WTC11 (cell line): ENCODE results near the gene EN2. TPM values are rescaled to one million over a fixed set of nuclear protein-coding genes. Genes with fewer than 3 reads are reported as not detected.

Experiments
- ATAC-seq: fragments of 200-7000 bp; cut with Tn5 transposase; 2 replicates; pipeline ENCODE4 v1.10.0; 2021; ENCODE audit warnings: mild to moderate bottlenecking, moderate library complexity
- Bru-seq: library from RNA; stranded (reverse); fragments of 400-500 nt; gene quantifications from one replicate; lab custom pipeline; 2021; lab: Mats Ljungman, UMichigan
- CTCF ChIA-PET: fragments of 300-600 bp; sonication (Branson Sonifier 250); formaldehyde crosslinking; loops from one replicate; lab custom pipeline; 2021; ENCODE audit warnings: antibody characterized with exemption; lab: Charles Lee
- POLR2A ChIA-PET: fragments of 350-600 bp; sonication (Branson Sonifier 250); formaldehyde crosslinking; loops from one replicate; lab custom pipeline; 2021; ENCODE audit warnings: antibody characterized with exemption; lab: Charles Lee
- DNase-seq: peaks from one replicate; pipeline ENCODE4 v3.0.0; 2021; ENCODE audit warnings: low spot score
- H3K27ac Mint-ChIP-seq: 2 replicates; pipeline ENCODE4 v1.8.0; 2021; ENCODE audit warnings: mixed read lengths
- H3K27me3 Mint-ChIP-seq: 2 replicates; pipeline ENCODE4 v1.8.0; 2021; ENCODE audit warnings: low read depth, mild to moderate bottlenecking, moderate library complexity, mixed read lengths
- H3K36me3 Mint-ChIP-seq: 2 replicates; pipeline ENCODE4 v1.8.0; 2021; ENCODE audit warnings: mixed read lengths
- H3K4me1 Mint-ChIP-seq: 2 replicates; pipeline ENCODE4 v1.8.0; 2022; ENCODE audit warnings: mixed read lengths
- H3K4me3 Mint-ChIP-seq: 2 replicates; pipeline ENCODE4 v1.8.0; 2021; ENCODE audit warnings: mild to moderate bottlenecking, moderate library complexity, mixed read lengths
- H3K9me3 Mint-ChIP-seq: 2 replicates; pipeline ENCODE4 v1.8.0; 2021; ENCODE audit warnings: mixed read lengths
- CREB1 ChIP-seq: sonication (generic); formaldehyde crosslinking; IDR thresholded peaks from 2 replicates; pipeline ENCODE4 v1.8.0; 2023; ENCODE audit warnings: mild to moderate bottlenecking, missing genetic modification reagents
- ELF4 ChIP-seq: sonication (generic); formaldehyde crosslinking; IDR thresholded peaks from 2 replicates; pipeline ENCODE4 v1.8.1; 2022; ENCODE audit warnings: low read depth, mild to moderate bottlenecking, moderate library complexity, missing genetic modification reagents
- FOXK1 ChIP-seq: sonication (generic); formaldehyde crosslinking; IDR thresholded peaks from 2 replicates; pipeline ENCODE4 v1.8.0; 2022; ENCODE audit warnings: mild to moderate bottlenecking, moderate library complexity, missing genetic modification reagents
- FOXP4 ChIP-seq: sonication (generic); formaldehyde crosslinking; IDR thresholded peaks from 2 replicates; pipeline ENCODE4 v1.8.0; 2022; ENCODE audit warnings: mild to moderate bottlenecking, missing genetic modification reagents
- GRHL2 ChIP-seq: fragments of 250-450 bp; sonication (Bioruptor Pico); IDR thresholded peaks from 2 replicates; pipeline ENCODE4 v1.8.0; 2022; ENCODE audit warnings: mild to moderate bottlenecking, moderate library complexity; ENCODE audit not compliant: insufficient replicate concordance, severe bottlenecking
- IRF1 ChIP-seq: sonication (generic); formaldehyde crosslinking; IDR thresholded peaks from 2 replicates; pipeline ENCODE4 v1.8.0; 2023; ENCODE audit warnings: missing genetic modification reagents
- JAZF1 ChIP-seq: fragments of 250-450 bp; sonication (Bioruptor Pico); IDR thresholded peaks from 2 replicates; pipeline ENCODE4 v1.9.0; 2021; ENCODE audit warnings: moderate library complexity, mild to moderate bottlenecking, inconsistent platforms
- MAX ChIP-seq: sonication (generic); formaldehyde crosslinking; IDR thresholded peaks from 2 replicates; pipeline ENCODE4 v1.8.0; 2022; ENCODE audit warnings: mild to moderate bottlenecking, missing genetic modification reagents
- MXD4 ChIP-seq: fragments of 250-450 bp; sonication (Bioruptor Pico); IDR thresholded peaks from 2 replicates; pipeline ENCODE4 v1.8.0; 2021; ENCODE audit warnings: mild to moderate bottlenecking, moderate library complexity, borderline replicate concordance
- NR2C2 ChIP-seq: sonication (generic); formaldehyde crosslinking; IDR thresholded peaks from 2 replicates; pipeline ENCODE4 v1.8.0; 2022; ENCODE audit warnings: mild to moderate bottlenecking, missing genetic modification reagents
- OVOL2 ChIP-seq: fragments of 250-450 bp; sonication (Bioruptor Pico); IDR thresholded peaks from 2 replicates; pipeline ENCODE4 v1.9.0; 2021; ENCODE audit warnings: mild to moderate bottlenecking, borderline replicate concordance
- RELA ChIP-seq: sonication (generic); formaldehyde crosslinking; IDR thresholded peaks from 2 replicates; pipeline ENCODE4 v1.8.1; 2022; ENCODE audit warnings: missing genetic modification reagents, mild to moderate bottlenecking, borderline replicate concordance
- RORB ChIP-seq: fragments of 250-450 bp; sonication (Bioruptor Pico); IDR thresholded peaks from 2 replicates; pipeline ENCODE4 v1.9.0; 2021; ENCODE audit warnings: mild to moderate bottlenecking
- SMAD4 ChIP-seq: sonication (generic); formaldehyde crosslinking; IDR thresholded peaks from 2 replicates; pipeline ENCODE4 v1.8.0; 2022; ENCODE audit warnings: mild to moderate bottlenecking, missing genetic modification reagents
- SOX15 ChIP-seq: fragments of 250-450 bp; sonication (Bioruptor Pico); IDR thresholded peaks from 2 replicates; pipeline ENCODE4 v1.9.0; 2021; ENCODE audit warnings: mild to moderate bottlenecking
- TCF7 ChIP-seq: sonication (generic); formaldehyde crosslinking; IDR thresholded peaks from 2 replicates; pipeline ENCODE4 v1.8.0; 2022; ENCODE audit warnings: mild to moderate bottlenecking, low read depth, missing genetic modification reagents, moderate library complexity
- ZMAT4 ChIP-seq: fragments of 250-450 bp; sonication (Bioruptor Pico); IDR thresholded peaks from 2 replicates; pipeline ENCODE4 v1.9.0; 2021; ENCODE audit warnings: mild to moderate bottlenecking
- ZNF121 ChIP-seq: sonication (generic); formaldehyde crosslinking; IDR thresholded peaks from 2 replicates; pipeline ENCODE4 v1.8.0; 2023; ENCODE audit warnings: missing genetic modification reagents
- ZNF281 ChIP-seq: sonication (generic); formaldehyde crosslinking; IDR thresholded peaks from 2 replicates; pipeline ENCODE4 v1.8.0; 2023; ENCODE audit warnings: mild to moderate bottlenecking, missing genetic modification reagents
- ZNF317 ChIP-seq: sonication (generic); formaldehyde crosslinking; IDR thresholded peaks from 2 replicates; pipeline ENCODE4 v1.8.1; 2023; ENCODE audit warnings: low read depth, mild to moderate bottlenecking, moderate library complexity, missing genetic modification reagents, borderline replicate concordance
- ZNF396 ChIP-seq: fragments of 250-450 bp; sonication (Bioruptor Pico); IDR thresholded peaks from 2 replicates; pipeline ENCODE4 v1.8.0; 2021; ENCODE audit warnings: mild to moderate bottlenecking, moderate library complexity, borderline replicate concordance
- ZNF416 ChIP-seq: fragments of 250-450 bp; sonication (Bioruptor Pico); IDR thresholded peaks from 2 replicates; pipeline ENCODE4 v1.9.0; 2021; ENCODE audit warnings: mild to moderate bottlenecking, inconsistent platforms
- ZNF671 ChIP-seq: fragments of 250-450 bp; sonication (Bioruptor Pico); IDR thresholded peaks from 2 replicates; pipeline ENCODE4 v1.8.0; 2021; ENCODE audit warnings: mild to moderate bottlenecking
- ZSCAN18 ChIP-seq: fragments of 250-450 bp; sonication (Bioruptor Pico); IDR thresholded peaks from 2 replicates; pipeline ENCODE4 v2.1.2; 2022; ENCODE audit warnings: mild to moderate bottlenecking, moderate library complexity
- long read RNA-seq, 3 experiments: library from RNA in 1 of 3; library from capped mRNA in 1 of 3; library from polyadenylated mRNA in 1 of 3; unstranded in 2 of 3; stranded (forward) in 1 of 3; transcript quantifications; one replicate each; pipeline ENCODE4 v2.0.0, GENCODE V29; 2021
- total RNA-seq: library from RNA; stranded (reverse); gene quantifications from 3 replicates; pipeline ENCODE4 v1.2.3, GENCODE V29; 2021

Gene EN2
- not detected in 3 replicates for total RNA-seq
- Bru-seq, nascent RNA: not detected
- long read RNA-seq, experiment 1: 0 reads
- long read RNA-seq, experiment 2: 0 reads
- long read RNA-seq, experiment 3: 0 reads

GRCh38 chr7:155458111-155458877 lies at the start of gene EN2:
Gene EN2, plus strand, starts transcription at chr7:155458129. Its CDS starts 249 bp downstream, at chr7:155458378.
- ChIA-PET POLR2A (no interaction called here), CTCF (no interaction called here)
- H3K36me3 Mint-ChIP-seq: no peaks in the 10 kb centered on the region
- peaks cover 27% of the 10 kb centered on the region for H3K4me1 Mint-ChIP-seq
- peak within 1 kb of the TSS; percentile 56 for H3K4me3 Mint-ChIP-seq
- H3K27me3 Mint-ChIP-seq: peaks cover 96% of the 10 kb centered on the region
- no peak for DNase-seq
- TF ChIP-seq RELA (no peak), ZNF317 (no peak), IRF1 (CRISPR knock-in tag) (no peak), FOXK1 (no peak), ZNF416 (CRISPR knock-in tag) (no peak), ZMAT4 (no peak), ELF4 (CRISPR knock-in tag) (no peak), ZSCAN18 (no peak), MAX (CRISPR knock-in tag) (no peak), FOXP4 (no peak)
- TF ChIP-seq, all 79 proteins: peak for 0
- no peaks in the 10 kb centered on the region for H3K9me3 Mint-ChIP-seq
- no peak for ATAC-seq
- no peak within 1 kb of the TSS for H3K27ac Mint-ChIP-seq

- Mint-ChIP-seq H3K27me3 (peaks cover 9% of the 10 kb centered on the region), H3K27ac (no peak overlapping the region)
- TF ChIP-seq ZNF121 (CRISPR knock-in tag) (no peak), RELA (no peak), NR2C2 (CRISPR knock-in tag) (no peak), GRHL2 (CRISPR knock-in tag) (no peak), ZNF396 (CRISPR knock-in tag) (no peak), TCF7 (CRISPR knock-in tag) (no peak), SOX15 (no peak), MXD4 (CRISPR knock-in tag) (no peak), RORB (CRISPR knock-in tag) (no peak), OVOL2 (no peak), ZNF671 (CRISPR knock-in tag) (no peak), JAZF1 (CRISPR knock-in tag) (no peak), ZNF281 (CRISPR knock-in tag) (no peak), CREB1 (no peak), SMAD4 (CRISPR knock-in tag) (no peak)
Observed at GRCh38 chr7:155408651-155409586, 49.0 kb upstream of the EN2 start.

More at GRCh38 chr7:155408651-155409586, 49.0 kb upstream of the EN2 start:
- Mint-ChIP-seq H3K4me1 (peaks cover 9% of the 10 kb centered on the region), H3K9me3 (no peaks in the 10 kb centered on the region), H3K4me3 (no peak overlapping the region), H3K36me3 (no peaks in the 10 kb centered on the region)
- peak; percentile 23 for DNase-seq
- ChIA-PET CTCF (interaction anchor here (0.6 to 1.1 kb wide), 2 partner anchors 29 to 386 kb away, joined by 3 to 4 read pairs; no protein-coding TSS in a partner anchor), POLR2A (no interaction called here)
- peak; percentile 5; the same call in 1 of the 2 replicates for ATAC-seq
